IPS-18a (cell line): ENCODE data around the gene PABPN1L.

ENCODE experiments used
- H3K27ac ChIP-seq: one replicate; pipeline ENCODE4 v1.5.1; 2013; ENCODE audit warnings: low read length
- H3K27me3 ChIP-seq: one replicate; pipeline ENCODE4 v1.6.1; 2013; ENCODE audit warnings: mild to moderate bottlenecking, low read length; ENCODE audit not compliant: control insufficient read depth, insufficient read depth
- H3K36me3 ChIP-seq: one replicate; pipeline ENCODE4 v1.6.1; 2013; ENCODE audit warnings: low read depth, low read length; ENCODE audit not compliant: control insufficient read depth
- H3K4me1 ChIP-seq: one replicate; pipeline ENCODE4 v1.6.1; 2013; ENCODE audit warnings: low read depth, low read length; ENCODE audit not compliant: control insufficient read depth
- H3K4me3 ChIP-seq: one replicate; pipeline ENCODE4 v1.5.1; 2013; ENCODE audit warnings: low read length
- H3K9ac ChIP-seq: one replicate; pipeline ENCODE4 v1.6.1; 2013; ENCODE audit warnings: mild to moderate bottlenecking, low read length, moderate library complexity
- H3K9me3 ChIP-seq: one replicate; pipeline ENCODE4 v1.6.1; 2013; ENCODE audit warnings: low read depth, low read length; ENCODE audit not compliant: control insufficient read depth

PABPN1L gene

GRCh38 chr16:88888461-88889387 is 22.3 kb upstream of the PABPN1L start:
- Histone ChIP-seq H3K4me1 (no peaks in the 10 kb centered on the region), H3K9me3 (no peaks in the 10 kb centered on the region), H3K4me3 (no peak overlapping the region), H3K36me3 (no peaks in the 10 kb centered on the region), H3K9ac (no peak overlapping the region), H3K27ac (no peak overlapping the region), H3K27me3 (no peaks in the 10 kb centered on the region)

- no peaks in the 10 kb centered on the region for H3K9me3 ChIP-seq
- H3K27me3 ChIP-seq, result no peaks in the 10 kb centered on the region
- no peak overlapping the region for H3K4me3 ChIP-seq
- H3K36me3 ChIP-seq, result no peaks in the 10 kb centered on the region
- no peaks in the 10 kb centered on the region for H3K4me1 ChIP-seq
- no peak overlapping the region for H3K27ac ChIP-seq
- no peak overlapping the region for H3K9ac ChIP-seq
Observed at GRCh38 chr16:88888057-88888456, 21.6 kb upstream of the PABPN1L start.

DNA sequence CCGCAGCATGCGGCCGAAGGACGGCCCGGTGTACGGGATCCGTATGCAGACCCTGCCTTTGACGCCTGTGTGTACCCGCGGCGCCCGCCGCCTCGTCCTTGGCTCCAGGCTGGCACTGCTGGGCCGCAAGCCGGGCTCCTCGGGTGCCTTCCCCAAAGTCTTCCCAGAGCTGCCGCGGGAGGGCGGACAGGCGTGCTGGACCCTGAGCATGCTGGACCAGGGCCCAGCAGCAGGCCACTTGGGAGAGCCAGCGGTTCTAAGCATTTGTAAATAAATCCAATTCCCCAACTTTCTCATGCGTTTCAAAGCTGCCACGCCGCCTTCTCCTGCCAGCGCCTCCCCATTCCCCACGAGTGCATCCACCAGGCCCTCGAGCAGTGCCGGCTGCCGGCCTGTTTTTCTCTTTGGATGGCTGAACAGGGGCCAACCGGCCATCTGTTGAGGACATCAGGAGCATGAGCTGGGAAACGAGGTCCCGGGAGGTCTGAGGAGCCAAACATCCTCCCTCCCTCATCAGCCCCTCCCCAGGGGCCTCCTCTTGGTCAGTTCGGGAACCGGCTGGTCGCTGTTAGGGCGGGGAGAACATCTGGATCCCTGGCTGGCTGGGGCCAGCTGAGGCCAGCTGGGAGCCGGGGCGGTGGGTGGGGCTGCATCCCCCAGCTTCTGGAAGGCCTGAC is 20.5 kb upstream of the PABPN1L start:
- H3K9ac ChIP-seq, result no peak overlapping the region
- H3K4me1 ChIP-seq, result no peaks in the 10 kb centered on the region
- no peaks in the 10 kb centered on the region for H3K36me3 ChIP-seq
- no peak overlapping the region for H3K27ac ChIP-seq
- no peaks in the 10 kb centered on the region for H3K9me3 ChIP-seq
- no peaks in the 10 kb centered on the region for H3K27me3 ChIP-seq
- no peak overlapping the region for H3K4me3 ChIP-seq

GRCh38 chr16:88886420-88886844 is 20.0 kb upstream of the PABPN1L start:
- H3K4me1 ChIP-seq, result no peaks in the 10 kb centered on the region
- H3K36me3 ChIP-seq, result no peaks in the 10 kb centered on the region
- no peaks in the 10 kb centered on the region for H3K27me3 ChIP-seq
- no peak overlapping the region for H3K4me3 ChIP-seq
- no peak overlapping the region for H3K27ac ChIP-seq
- H3K9me3 ChIP-seq, result no peaks in the 10 kb centered on the region
- no peak overlapping the region for H3K9ac ChIP-seq

DNA sequence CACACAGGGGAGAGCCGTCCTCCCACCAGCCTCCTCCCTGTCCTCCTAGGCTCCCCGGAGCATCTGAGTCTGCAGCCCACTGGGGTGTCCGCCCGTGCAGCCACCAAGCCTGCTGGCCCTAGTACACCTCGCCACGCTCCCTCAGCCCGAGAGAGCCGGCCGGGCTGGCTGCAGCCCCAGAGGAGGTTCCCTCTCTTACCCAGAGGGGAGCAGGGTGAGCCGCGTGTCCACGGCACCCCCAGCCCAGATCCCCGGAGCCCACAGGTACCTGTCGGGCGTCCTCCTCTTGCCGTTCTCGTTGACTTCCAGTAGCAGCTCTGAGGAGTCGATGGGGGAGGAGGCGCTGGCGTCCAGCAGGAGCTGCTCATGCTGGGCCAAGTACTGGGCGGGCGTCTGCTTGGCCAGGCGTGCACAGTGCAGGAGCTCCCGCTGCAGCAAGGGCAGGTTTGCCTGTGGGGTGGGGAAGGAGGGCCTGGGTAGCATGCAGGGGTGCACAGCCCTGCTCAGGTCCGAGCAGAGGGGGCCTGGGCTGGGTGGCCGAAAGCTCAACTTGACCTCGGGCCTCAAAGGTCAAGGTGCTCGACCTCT is 19.3 kb upstream of the PABPN1L start:
- no peak overlapping the region for H3K4me3 ChIP-seq
- H3K27me3 ChIP-seq, result no peaks in the 10 kb centered on the region
- no peak overlapping the region for H3K27ac ChIP-seq
- no peaks in the 10 kb centered on the region for H3K9me3 ChIP-seq
- no peak overlapping the region for H3K9ac ChIP-seq
- H3K36me3 ChIP-seq, result no peaks in the 10 kb centered on the region
- no peaks in the 10 kb centered on the region for H3K4me1 ChIP-seq

- H3K9ac ChIP-seq, result no peak overlapping the region
- no peaks in the 10 kb centered on the region for H3K27me3 ChIP-seq
- H3K36me3 ChIP-seq, result no peaks in the 10 kb centered on the region
- H3K4me3 ChIP-seq, result no peak overlapping the region
- no peaks in the 10 kb centered on the region for H3K4me1 ChIP-seq
- H3K9me3 ChIP-seq, result no peaks in the 10 kb centered on the region
- no peak overlapping the region for H3K27ac ChIP-seq
Observed at GRCh38 chr16:88884569-88885271, 18.3 kb upstream of the PABPN1L start.

GRCh38 chr16:88883946-88884345 is 17.5 kb upstream of the PABPN1L start:
- Histone ChIP-seq H3K36me3 (no peaks in the 10 kb centered on the region), H3K4me1 (no peaks in the 10 kb centered on the region), H3K27me3 (no peaks in the 10 kb centered on the region), H3K9me3 (no peaks in the 10 kb centered on the region), H3K9ac (no peak overlapping the region), H3K27ac (no peak overlapping the region), H3K4me3 (no peak overlapping the region)

DNA sequence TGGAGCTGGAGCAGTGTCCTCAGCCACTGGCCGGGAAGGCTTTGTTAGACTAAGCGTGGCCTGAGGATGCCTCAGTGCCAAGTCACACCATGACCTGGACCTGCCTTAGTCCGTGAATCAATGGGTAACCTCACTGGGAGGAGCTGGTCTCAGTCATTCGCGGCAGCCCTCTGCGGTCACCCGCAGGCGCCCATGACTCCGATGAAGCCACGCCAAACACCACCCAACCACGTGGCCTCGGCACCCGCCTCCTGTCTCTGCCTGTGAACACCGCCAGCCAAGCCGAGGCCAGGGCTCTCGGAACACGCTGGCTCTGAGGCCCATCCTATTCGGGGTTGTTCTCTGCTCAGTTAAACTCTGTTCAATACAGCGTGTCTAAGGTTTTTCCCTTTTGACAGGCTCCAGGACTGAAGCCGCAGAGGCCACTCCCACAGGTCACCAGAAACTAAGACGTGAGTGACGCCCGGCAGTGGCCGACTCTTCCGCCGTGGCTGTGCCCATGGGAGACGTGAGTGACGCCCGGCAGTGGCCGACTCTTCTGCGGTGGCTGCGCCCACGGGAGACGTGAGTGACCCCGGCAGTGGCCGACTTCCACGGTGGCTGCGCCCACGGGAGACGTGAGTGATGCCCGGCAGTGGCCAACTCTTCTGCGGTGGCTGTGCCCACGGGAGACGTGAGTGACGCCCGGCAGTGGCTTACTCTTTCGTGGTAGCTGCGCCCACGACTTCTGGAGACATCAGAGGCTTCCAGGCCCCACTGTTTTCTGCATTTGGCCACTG is 16.8 kb upstream of the PABPN1L start:
- H3K36me3 ChIP-seq, result no peaks in the 10 kb centered on the region
- H3K9ac ChIP-seq, result no peak overlapping the region
- no peaks in the 10 kb centered on the region for H3K9me3 ChIP-seq
- H3K4me1 ChIP-seq, result no peaks in the 10 kb centered on the region
- no peak overlapping the region for H3K27ac ChIP-seq
- H3K4me3 ChIP-seq, result no peak overlapping the region
- H3K27me3 ChIP-seq, result no peaks in the 10 kb centered on the region

- no peak overlapping the region for H3K9ac ChIP-seq
- H3K4me1 ChIP-seq, result no peaks in the 10 kb centered on the region
- no peak overlapping the region for H3K27ac ChIP-seq
- no peaks in the 10 kb centered on the region for H3K27me3 ChIP-seq
- H3K36me3 ChIP-seq, result no peaks in the 10 kb centered on the region
- H3K4me3 ChIP-seq, result no peak overlapping the region
- H3K9me3 ChIP-seq, result no peaks in the 10 kb centered on the region
Observed at GRCh38 chr16:88882358-88883030, 16.0 kb upstream of the PABPN1L start.

- no peak overlapping the region for H3K4me3 ChIP-seq
- no peaks in the 10 kb centered on the region for H3K36me3 ChIP-seq
- no peak overlapping the region for H3K9ac ChIP-seq
Observed at GRCh38 chr16:88881675-88882357, 15.4 kb upstream of the PABPN1L start.

More at GRCh38 chr16:88881675-88882357, 15.4 kb upstream of the PABPN1L start:
- Histone ChIP-seq H3K27me3 (no peaks in the 10 kb centered on the region), H3K27ac (no peak overlapping the region), H3K9me3 (no peaks in the 10 kb centered on the region), H3K4me1 (no peaks in the 10 kb centered on the region)
